Suprapubic skin (tissue), 3 donors: ENCODE results near the gene RAB3GAP2.

ENCODE experiments used
- CTCF ChIP-seq, 2 donors: fragments of 200-600 bp in 1 of 2; fragments of 450-650 bp in 1 of 2; sonication (generic) in 1 of 2; IDR thresholded peaks; one replicate each; pipeline ENCODE4 v1.5.1; 2016 to 2019; ENCODE audit warnings: antibody characterized with exemption in 2 of 2, mild to moderate bottlenecking in 1 of 2, moderate library complexity in 1 of 2
- POLR2AphosphoS5 ChIP-seq, 3 donors: sonication (generic); formaldehyde crosslinking; IDR thresholded peaks; one replicate each; pipeline ENCODE4 v1.6.1; 2017; ENCODE audit warnings: antibody characterized with exemption in 3 of 3

GRCh38 chr1:220224611-220225124, 47.6 kb downstream of the RAB3GAP2 start:
- TF ChIP-seq POLR2AphosphoS5 (IDR thresholded peaks at IDR 0.05), result no peak
- no peak for TF ChIP-seq CTCF (IDR thresholded peaks at IDR 0.05)
